ENCODE data around the gene CCSER1.

Gene CCSER1

DNA sequence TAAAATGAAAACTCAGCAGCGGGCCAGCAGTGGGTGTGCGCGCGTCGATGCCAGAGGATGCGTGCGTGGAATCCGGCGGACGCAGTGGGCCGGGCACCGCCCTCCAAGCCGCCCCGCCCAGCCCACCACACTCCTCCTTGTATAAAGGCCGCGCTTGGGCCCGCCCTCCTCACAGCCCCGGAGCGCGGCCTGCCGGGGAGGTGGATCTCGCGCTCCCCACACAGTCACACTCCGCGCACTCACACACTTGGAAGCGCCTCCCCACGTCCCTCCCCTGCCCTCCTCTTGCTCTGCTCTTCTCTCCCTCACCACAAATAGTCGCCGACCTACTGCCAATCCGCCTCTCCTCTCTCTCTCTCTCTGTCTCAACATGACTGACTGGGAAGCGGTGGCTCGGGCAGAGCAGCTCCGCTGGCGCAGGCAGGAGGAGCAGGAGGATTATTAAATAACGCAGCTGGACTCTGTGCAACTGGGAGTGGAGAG, at the start of gene CCSER1:
TSS of gene CCSER1 (plus strand) at position 172 of the 483 bp plus-strand sequence.
- DNase-seq (ENCODE audit: low spot score) = peak; percentile 51

DNA sequence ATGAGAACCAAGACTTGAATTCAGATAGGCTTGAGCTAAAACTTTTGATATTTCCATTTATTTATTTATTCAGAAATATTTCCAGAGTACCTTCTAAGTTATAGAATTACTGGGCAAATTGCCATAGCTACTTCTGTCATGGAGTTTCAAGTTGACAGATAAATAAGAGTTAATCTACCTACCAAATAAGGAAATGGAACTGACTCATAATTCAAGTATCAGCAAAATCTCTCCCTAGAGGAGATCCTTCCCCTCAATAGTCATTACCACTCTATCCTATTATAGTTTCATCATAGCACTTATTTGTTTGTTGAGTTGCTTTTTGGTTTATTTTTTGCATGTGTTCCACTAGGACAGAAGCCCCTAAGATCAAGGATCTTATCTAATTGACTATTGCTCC, 48.8 kb upstream of the CCSER1 start:
- DNase-seq (ENCODE audit: low spot score) = no peak

DNA sequence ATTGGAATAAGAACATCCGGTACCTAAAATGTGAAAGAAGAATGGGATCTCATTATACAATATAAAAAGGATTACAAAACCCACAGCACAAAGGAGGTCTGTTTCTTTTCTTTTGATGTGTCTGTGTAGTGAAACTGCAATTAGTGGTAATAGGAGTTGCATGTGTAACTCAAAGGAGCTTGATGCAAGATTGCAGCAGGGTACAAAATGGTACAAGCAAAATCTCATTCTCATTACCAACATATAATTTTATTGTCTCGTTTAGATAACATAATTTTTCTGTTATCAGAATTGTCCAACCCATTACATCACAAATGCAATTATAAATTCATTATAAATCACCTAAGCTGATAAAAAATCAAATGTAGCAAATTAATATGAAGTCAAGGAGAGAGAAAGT, 47.1 kb upstream of the CCSER1 start:
- no peak for DNase-seq (ENCODE audit: low spot score)

DNA sequence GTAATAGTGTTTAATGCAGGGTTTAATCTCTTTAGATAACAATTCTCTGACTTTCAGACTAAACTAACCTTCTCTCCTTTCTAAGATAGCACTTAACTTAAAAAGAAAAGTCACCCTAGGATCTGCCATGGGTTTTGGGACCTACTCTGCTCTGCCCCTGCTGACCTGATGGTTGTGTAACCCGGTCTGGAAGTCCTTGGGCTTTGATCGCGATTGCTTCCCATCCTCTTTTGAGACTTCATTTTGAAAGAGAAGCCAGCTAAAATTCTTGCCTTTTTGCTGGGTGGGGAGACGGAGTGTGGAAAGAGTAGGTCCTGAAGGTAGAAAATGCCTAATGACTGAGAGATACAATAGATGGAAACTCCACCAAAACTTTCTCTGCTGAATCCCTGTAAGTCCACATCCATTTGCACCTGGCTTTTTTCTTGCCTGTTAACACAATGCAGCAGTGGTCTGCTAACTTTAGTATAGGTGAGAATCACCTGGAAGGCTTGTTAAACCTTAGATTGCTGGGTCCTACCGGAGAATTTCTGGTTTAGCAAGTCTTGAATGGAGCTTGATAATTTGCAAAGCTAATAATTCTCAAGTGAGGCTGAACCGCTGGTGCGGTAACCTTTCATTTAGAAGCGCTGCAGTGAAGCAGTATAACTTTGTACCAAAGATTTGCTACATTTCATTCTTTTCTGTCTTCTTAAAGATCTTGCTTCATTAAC, 45.6 kb upstream of the CCSER1 start:
- no peak for DNase-seq (ENCODE audit: low spot score)

DNA sequence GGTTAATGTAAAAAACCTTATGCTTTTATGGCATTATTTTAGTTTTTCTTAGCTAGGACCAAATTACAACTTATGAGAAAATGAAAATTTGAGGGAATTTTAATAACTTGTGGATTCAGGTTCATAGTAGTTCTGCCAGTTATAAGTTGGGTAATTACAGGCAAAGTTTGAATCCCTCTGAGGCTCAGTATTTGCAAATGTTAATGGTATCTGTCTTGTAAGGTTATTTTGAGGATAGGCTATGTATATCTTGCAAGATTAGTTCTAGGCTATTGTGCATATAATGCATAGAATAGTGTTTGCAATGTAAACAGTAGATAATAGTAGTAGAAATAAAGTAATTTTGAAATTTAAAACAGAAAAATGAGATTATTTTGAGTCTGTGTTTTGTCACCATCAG, 44.7 kb upstream of the CCSER1 start:
- no peak for DNase-seq (ENCODE audit: low spot score)

DNA sequence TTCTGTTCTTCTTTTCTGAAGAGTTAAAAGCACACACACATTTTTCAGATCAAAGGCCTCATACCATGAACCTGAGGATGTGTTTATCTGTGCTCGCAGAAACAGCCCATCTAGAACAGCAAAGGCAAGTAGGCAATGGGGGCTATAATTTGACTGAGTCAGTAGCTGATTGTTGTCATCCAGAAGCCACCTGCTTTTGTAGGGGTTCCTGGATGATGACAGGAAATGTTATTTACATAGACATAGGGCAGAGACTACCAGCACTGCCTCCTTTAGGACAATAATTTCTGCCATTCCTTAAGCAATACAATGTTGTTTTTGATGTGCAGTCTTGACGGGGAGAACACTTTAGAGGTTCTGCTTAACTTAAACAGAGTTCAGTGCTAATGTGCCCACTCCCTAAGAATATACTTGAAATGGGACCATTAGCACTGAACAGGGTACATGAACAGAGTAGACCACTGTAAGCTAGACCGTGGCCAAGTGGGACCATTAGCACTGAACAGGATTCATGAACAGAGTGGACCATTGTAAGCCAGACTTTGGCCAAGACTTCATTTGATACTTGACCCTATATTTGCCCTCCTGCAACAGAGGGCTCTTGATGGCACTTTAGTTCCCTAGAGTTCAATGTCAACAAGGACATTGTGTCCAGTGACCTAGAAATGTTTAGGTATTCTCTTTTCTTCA, 42.8 kb upstream of the CCSER1 start:
- no peak for DNase-seq (ENCODE audit: low spot score)

DNA sequence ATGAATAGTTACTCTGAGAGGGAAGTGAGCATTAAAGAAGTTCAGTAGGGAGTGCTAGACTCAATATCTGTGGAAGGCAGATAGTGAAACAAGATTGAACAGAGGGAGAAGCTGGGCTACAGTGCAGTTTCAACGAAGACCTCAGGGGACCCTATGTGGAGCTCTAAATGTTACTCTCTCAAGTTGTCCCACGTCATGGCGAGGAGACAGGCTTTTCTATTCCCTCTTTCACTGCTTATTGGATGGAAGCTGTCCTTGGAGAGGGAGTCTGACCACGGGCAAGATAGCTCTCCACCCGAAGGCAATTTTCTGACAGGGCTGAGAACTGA, 42.3 kb upstream of the CCSER1 start:
- DNase-seq (ENCODE audit: low spot score) = no peak

DNA sequence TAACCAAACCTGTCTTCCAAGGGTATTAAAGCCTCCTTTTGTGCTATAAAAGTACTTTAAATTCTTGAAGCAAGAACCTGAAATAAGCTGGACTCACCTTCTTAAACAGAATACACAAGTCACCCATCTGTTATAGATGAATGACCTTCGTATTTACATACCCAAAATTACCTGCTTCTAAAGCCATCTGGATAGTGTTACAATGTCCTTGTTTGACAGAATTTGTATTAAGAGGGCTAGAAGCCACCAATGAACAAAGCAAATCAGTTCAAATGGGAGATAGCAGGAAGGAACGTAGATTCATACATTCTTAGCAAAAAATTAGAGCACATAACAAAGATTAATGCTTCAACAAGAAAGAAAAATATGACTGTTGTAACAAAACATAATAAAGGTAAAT, 33.7 kb upstream of the CCSER1 start:
- no peak for DNase-seq (ENCODE audit: low spot score)

DNA sequence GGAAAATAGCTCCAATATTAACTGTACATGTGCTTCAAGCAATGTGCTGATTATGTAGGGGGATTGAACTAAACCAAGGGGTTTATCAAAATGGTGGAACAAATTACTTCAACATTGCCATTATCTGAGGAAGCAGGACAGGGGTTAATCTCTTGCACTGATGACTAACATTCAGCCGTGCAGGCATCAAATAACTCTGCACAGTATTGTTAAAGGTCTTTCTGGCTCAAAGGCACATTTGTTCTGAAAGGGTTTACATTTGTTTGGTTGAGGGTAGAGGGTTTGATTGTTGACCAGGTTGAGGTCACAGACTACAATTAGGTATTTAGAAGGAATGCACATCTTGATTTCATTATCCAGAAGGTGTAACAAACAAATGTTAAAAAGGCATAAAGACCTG, 32.2 kb upstream of the CCSER1 start:
- no peak for DNase-seq (ENCODE audit: low spot score)

DNA sequence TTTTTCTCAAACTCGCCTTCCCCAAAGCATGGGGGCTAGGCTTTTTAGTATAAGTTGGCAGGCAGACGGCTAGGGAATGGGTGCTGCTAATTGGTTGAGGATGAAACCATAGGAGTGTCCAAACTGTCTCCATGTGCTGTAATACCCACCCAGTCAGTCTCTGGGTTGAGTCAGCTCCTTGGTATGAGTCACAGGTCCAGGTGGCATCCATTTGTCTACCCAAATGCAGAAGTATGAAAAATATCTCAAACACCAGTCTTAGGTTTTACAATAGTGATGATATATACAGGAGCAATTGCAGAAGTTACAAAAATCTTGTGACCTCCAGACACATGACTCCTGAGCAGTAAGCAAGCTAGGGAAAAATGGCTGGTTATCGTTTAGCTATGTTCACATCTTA, 27.4 kb upstream of the CCSER1 start:
- DNase-seq (ENCODE audit: low spot score) = no peak

DNA sequence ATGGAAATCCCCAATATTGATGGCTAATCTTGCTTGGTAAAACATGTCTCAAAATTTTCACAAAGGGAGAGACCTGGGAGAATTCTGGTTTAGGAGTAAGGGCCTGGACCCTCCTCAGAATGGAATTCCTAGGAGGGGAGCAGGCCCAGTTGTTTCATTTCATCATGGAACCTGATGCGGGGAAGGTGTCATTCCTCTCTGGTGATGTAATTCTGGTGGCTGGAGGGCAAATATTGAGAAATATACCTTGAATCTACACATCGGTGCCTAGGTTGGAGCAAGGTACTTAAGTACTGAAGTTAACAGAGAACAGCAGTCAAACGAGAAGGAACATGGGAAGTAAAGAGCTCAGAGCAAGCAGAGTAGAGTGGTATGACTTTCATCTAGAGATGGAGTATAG, 23.2 kb upstream of the CCSER1 start:
- DNase-seq (ENCODE audit: low spot score) = no peak

DNA sequence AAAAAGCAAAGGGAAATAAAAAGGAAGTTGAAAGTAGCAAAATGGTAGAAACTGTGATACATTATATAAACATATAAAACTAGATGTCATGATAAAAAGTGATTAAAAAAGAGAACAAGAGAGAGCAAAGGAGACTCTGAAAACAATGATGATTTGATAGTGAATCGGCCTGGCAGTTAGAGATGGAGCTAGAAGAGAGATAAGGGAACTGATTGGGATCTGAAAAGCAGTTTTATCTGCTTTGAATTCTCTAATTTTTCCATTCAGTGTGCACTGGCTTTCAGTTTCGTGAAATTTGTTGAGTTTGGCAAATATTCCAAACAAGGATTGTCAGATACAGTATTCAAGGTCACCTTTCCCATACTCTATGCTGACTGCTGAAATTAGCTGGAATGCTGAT, 21.9 kb upstream of the CCSER1 start:
- DNase-seq (ENCODE audit: low spot score) = no peak

DNA sequence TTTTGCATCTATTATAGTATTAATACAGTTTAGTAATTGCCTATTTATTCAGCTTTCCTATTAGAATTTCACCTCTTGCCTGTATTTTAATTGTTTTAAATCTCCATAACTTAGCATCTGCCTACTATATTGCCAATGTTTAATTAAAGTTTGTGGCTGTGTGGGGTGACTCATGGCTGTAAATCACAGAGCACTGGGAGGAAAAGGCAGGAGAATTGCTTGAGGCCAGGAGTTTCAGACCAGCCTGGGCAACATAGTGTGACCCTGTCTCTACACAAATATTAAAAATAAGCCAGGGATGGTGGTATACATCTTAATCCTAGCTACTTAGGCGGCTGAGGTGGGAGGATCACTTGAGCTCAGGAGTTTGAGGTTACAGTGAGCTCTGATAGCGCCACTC, 14.5 kb upstream of the CCSER1 start:
- no peak for DNase-seq (ENCODE audit: low spot score)

DNA sequence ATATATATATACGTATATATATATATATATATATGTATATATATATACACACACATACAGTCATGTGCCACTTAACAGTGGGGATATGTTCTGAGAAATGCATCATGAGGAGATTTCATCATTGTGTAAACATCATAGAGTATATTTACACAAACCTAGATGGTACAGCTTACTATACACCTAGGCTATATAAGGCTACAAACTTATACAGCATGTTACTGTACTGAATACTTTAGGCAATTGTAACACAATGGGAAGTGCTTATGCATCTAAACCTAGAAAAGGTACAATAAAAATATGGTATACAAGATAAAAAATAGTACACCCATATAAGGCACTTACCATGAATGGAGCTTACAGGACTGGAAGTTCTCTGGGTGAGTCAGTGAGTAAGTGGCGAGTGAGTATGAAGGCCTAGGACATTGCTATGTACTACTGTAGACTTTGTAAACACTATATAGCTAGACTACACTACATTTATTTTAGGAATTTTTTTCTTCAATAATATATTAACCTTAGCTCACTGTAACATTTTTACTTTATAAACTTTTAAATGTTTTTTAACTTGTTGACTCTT, 13.2 kb upstream of the CCSER1 start:
- no peak for DNase-seq (ENCODE audit: low spot score)

DNA sequence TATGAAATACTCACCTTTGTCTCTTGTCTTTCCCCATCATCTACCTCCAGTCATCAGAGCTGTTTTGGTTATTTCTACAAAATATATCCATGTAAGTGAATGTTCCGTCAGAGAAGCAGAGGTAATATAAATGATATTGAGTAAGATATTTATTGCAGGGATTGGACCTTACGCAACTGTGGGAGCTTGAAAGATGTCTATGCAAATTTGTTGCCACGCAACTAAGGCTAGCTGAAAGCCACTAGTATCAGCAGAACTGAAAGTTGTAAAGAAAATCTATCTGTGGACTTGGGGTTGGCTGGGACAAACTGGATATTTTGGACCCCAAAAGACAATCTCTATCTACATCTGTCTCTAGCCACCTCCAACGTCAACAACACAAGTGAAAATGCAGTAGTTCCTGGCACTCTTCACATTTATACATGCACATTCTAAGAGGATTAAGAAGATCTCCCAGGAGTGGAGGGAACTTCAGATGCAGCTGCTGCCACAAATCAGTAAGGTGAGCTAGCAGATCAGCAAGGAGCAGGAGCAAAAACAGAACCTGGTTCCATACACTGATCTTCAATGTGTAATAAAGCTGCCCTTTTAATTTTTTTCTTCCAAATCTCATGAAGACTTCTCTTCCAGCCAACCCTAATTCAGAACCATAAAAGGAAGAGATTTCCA, 8.5 kb upstream of the CCSER1 start:
- DNase-seq (ENCODE audit: low spot score) = no peak

DNA sequence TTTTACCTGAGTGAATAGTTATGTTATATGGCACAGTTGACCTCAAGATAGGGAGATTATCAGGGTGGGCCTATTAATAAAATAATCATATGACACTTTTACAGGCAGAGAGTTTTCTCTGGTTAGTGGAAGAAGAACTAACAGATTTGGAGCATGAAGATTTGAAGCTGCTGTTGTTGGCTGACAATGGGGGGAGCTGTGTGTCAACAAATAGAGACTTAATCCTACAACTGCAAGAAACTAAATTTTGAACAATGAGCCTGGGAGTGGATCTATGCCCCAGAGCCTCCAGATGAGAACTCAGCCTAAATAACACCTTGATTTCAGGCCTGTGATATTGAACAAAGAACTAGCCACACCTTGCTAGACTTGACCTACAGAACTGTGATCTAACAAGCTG, 7.2 kb upstream of the CCSER1 start:
- no peak for DNase-seq (ENCODE audit: low spot score)

DNA sequence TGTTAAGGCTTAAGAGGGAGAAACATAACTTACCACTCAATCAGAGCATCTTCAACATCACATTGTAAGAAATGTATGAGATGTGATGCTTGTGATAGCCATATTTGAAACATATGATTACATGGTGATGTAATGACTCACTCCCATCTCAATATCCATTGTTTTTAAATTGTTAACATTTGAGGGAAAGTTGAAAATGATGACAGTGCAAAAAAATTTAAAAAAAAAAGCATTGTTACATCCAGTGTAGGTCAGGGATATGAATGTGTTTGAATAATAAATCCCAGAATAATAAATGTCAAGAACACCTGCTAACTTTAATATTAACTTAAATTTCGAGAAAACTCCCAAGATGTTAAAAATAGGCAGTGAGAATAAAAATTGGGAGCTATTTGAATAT, 6.4 kb upstream of the CCSER1 start:
- no peak for DNase-seq (ENCODE audit: low spot score)

DNA sequence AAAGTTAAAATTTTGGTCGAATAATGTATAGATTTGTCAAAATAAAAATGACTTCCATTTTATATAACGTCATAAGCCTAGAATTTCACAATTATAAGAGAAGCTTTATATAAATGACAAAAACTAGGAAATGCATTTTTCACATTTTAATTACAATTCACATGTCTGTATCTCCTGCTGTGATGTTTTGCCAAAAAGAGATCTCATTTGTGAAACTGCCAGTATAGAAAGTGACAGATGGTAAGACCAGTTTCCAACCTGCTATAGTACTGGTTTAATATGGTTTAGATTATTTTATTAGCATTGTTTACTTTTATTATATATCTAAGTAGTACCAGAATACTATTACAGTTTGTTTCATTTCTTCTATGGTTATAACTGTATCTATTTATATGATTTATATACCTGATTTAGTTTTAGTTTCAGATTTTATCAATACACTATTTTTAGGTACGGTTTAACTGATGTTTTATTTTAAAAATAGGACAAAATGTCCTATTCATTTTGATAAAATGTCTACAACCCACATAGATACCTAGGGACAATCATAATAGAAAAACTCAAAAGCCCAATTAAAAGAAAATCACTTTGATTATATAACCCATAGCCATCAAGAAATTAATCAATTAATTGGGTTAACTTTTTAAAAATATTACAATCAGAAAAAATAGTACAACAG, 5.4 kb upstream of the CCSER1 start:
- no peak for DNase-seq (ENCODE audit: low spot score)

DNA sequence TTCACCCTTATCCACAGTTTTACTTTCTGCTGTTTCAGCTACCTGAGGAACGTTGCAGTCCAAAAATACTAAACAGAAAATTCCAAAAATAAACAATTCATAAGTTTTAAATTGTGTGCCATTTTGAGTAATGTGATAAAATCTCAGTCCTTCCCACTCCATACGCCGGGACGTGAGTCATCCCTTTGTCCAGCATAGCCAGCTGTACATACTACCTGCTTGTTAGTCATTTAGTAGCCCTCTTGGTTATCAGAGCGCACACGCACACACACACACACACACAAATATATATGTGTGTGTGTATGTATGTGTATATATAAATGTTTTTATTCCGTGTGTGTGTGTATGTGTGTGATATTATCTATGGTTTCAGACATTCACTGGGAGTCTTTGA, 4.8 kb upstream of the CCSER1 start:
- DNase-seq (ENCODE audit: low spot score) = no peak

DNA sequence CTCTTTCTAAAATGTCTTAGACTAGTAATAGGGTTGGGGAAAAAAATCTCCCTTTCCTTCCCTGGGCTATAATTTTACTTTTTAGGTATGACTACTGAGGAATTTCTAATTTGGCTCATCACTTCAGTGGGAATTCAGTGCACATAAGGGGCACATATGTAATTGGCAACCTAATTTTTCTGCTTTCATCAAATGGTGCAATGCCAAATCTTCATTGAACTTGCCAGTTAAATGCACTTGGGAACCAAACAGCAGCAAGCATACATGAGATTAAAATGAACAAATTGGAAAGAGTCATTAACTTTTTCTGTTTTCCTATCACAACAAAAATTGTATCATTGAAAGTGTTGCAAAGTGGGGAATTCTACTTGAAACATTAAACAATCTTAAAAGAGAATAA, 2.9 kb upstream of the CCSER1 start:
- no peak for DNase-seq (ENCODE audit: low spot score)

DNA sequence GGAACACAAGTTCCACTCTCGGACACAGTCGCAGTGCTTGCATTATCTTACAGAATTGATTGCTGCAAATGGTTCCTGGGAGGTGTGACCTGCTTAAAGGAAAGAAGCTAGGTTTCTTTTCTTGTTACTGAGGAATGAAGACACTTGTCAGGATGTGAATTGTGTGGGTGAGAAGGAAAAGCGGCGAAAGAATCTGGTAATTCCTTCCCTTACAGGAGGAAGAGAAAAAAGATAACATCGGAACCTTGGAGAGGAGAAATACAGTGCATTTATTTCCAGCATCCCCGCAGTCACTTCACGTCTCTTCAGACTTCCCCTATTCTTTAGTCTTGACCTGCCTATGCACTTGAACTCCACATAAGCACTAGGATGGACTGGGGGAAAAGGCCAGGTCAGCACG, 389 bp upstream of the CCSER1 start:
- DNase-seq (ENCODE audit: low spot score) = no peak

DNA sequence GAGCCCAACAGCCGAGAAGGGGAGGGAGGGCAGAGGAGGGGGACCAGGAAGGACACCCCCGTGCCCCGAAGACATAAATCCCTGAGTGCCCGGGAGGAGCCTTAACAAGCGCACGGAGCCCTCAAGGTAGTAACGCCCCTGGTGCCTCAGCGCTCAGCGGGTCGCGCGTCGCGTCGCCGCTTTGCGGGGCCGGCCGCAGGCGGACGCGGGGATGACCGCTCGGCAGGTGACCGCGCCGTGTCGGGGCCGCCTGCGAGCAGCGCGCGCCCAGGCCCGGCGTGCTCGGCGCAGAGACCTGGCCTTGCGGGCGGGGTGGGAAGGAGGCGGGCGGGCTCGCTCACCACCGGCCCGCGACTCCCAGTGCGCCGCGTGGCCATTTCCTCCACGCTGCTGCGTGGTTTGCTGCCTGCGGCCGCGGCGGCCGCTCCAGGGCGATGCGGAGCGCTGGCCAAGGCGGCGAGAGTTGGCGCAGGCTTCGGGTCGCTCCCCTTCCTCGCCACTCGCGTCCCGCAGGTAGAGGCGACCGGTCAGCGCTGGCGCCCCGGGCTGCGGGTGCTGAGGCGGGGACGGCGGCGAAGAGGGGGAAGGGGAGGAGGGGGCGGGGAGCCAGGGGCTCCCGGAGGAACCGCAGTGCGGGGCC, 632 bp downstream of the CCSER1 start:
- DNase-seq (ENCODE audit: low spot score) = peak; percentile 13
